B cell (primary cell): Measurements from ENCODE around the gene CFAP53. TPM values are rescaled to one million over a fixed set of nuclear protein-coding genes. Genes with fewer than 3 reads are reported as not detected.

Source experiments
- ATAC-seq: fragments of 200-7000 bp; cut with Tn5 transposase; one replicate; pipeline ENCODE4 v1.10.0; 2021; ENCODE audit warnings: low read depth, mild to moderate bottlenecking, moderate number of reproducible peaks, moderate library complexity
- CTCF ChIA-PET: fragments of 350-600 bp; sonication (Branson Sonifier 250); formaldehyde crosslinking; loops from one replicate; lab custom pipeline; 2021; ENCODE audit warnings: antibody characterized with exemption, inconsistent platforms; lab: Charles Lee
- POLR2A ChIA-PET: fragments of 350-600 bp; sonication (Branson Sonifier 250); formaldehyde crosslinking; loops from one replicate; lab custom pipeline; 2021; ENCODE audit warnings: antibody characterized with exemption; lab: Charles Lee
- DNase-seq: peaks from one replicate; pipeline ENCODE4 v3.0.0; 2013
- H2AFZ ChIP-seq: 2 replicates; pipeline ENCODE4 v1.6.1; 2012; ENCODE audit warnings: mild to moderate bottlenecking, low read depth, low read length; ENCODE audit not compliant: insufficient read depth, poor library complexity, severe bottlenecking
- H3K27ac ChIP-seq, 2 donors: 1 replicate in 1 of 2; 2 replicates in 1 of 2; pipeline ENCODE4 v1.5.1; 2012 to 2013; ENCODE audit warnings: low read length in 2 of 2, mild to moderate bottlenecking in 2 of 2, moderate library complexity in 1 of 2
- H3K27me3 ChIP-seq, 4 experiments: fragments of 200-600 bp in 1 of 4; sonication (generic) in 1 of 4; replicated peaks in 1 of 4; 1 replicate in 2 of 4; 2 replicates in 2 of 4; pipeline versions ENCODE4 v1.6.1 to v1.7.0; 2013 to 2016; ENCODE audit warnings: low read length in 3 of 4, mild to moderate bottlenecking in 2 of 4, mixed read lengths in 1 of 4, moderate library complexity in 1 of 4; ENCODE audit not compliant: insufficient read depth in 4 of 4, control insufficient read depth in 3 of 4; ENCODE audit errors: control extremely low read depth in 1 of 4
- H3K36me3 ChIP-seq, 2 experiments: replicated peaks in 1 of 2; 1 replicate in 1 of 2; 2 replicates in 1 of 2; pipeline versions ENCODE4 v1.6.1 to v1.7.1; 2013; ENCODE audit warnings: low read length in 1 of 2; ENCODE audit not compliant: insufficient read depth in 2 of 2, control insufficient read depth in 1 of 2; ENCODE audit errors: control extremely low read depth in 1 of 2, extremely low read depth in 1 of 2
- H3K4me1 ChIP-seq, 2 donors: fragments of 200-600 bp in 1 of 2; sonication (generic) in 1 of 2; 1 replicate in 1 of 2; 2 replicates in 1 of 2; pipeline versions ENCODE4 v1.5.1 to v1.6.1; 2013 to 2017; ENCODE audit warnings: low read length in 2 of 2; ENCODE audit not compliant: control insufficient read depth in 2 of 2, insufficient read depth in 2 of 2
- H3K4me2 ChIP-seq: replicated peaks from 2 replicates; pipeline ENCODE3; 2012; ENCODE audit warnings: mild to moderate bottlenecking, low read depth, low read length; ENCODE audit not compliant: poor library complexity, severe bottlenecking
- H3K4me3 ChIP-seq, 5 experiments: fragments of 200-600 bp in 1 of 5; sonication (generic) in 1 of 5; 1 replicate in 3 of 5; 2 replicates in 2 of 5; pipeline versions ENCODE4 v1.5.1 to v1.7.0; 2011 to 2016; ENCODE audit warnings: low read length in 4 of 5, mild to moderate bottlenecking in 4 of 5, low read depth in 2 of 5, control low read depth in 1 of 5, moderate library complexity in 1 of 5; ENCODE audit not compliant: insufficient read depth in 1 of 5; ENCODE audit errors: control extremely low read depth in 1 of 5, extremely low read depth in 1 of 5
- H3K79me2 ChIP-seq: fragments of 200-600 bp; sonication (generic); one replicate; pipeline ENCODE4 v1.6.0; 2016; ENCODE audit warnings: low read length; ENCODE audit not compliant: control insufficient read depth, insufficient read depth
- H3K9ac ChIP-seq: fragments of 200-600 bp; sonication (generic); 2 replicates; pipeline ENCODE4 v1.6.1; 2017; ENCODE audit warnings: mild to moderate bottlenecking, low read length, moderate library complexity
- H3K9me3 ChIP-seq, 3 donors: one replicate each; pipeline versions ENCODE4 v1.6.1 to v1.7.1; 2013; ENCODE audit warnings: low read length in 2 of 3; ENCODE audit not compliant: control insufficient read depth in 2 of 3, insufficient read depth in 1 of 3; ENCODE audit errors: control extremely low read depth in 1 of 3
- H4K20me1 ChIP-seq: 2 replicates; pipeline ENCODE4 v1.6.0; 2012; ENCODE audit warnings: mild to moderate bottlenecking, low read length; ENCODE audit not compliant: insufficient read depth, control insufficient read depth, poor library complexity, severe bottlenecking
- H3K27ac Mint-ChIP-seq: one replicate; pipeline ENCODE4 v1.8.0; 2021; ENCODE audit warnings: mixed read lengths
- H3K27me3 Mint-ChIP-seq: one replicate; pipeline ENCODE4 v1.8.0; 2021; ENCODE audit warnings: mixed read lengths
- H3K4me1 Mint-ChIP-seq: one replicate; pipeline ENCODE4 v1.8.0; 2021; ENCODE audit warnings: mixed read lengths
- H3K4me3 Mint-ChIP-seq: one replicate; pipeline ENCODE4 v1.8.0; 2021; ENCODE audit warnings: mixed read lengths
- H3K9me3 Mint-ChIP-seq: one replicate; pipeline ENCODE4 v1.8.0; 2022; ENCODE audit warnings: mixed read lengths; ENCODE audit not compliant: insufficient read depth
- CTCF ChIP-seq: fragments of 200-600 bp; IDR thresholded peaks from one replicate; pipeline ENCODE4 v1.8.0; 2022; ENCODE audit warnings: antibody characterized with exemption, mild to moderate bottlenecking
- EZH2 ChIP-seq: IDR thresholded peaks from 2 replicates; pipeline ENCODE4 v1.6.1; 2012; ENCODE audit warnings: borderline replicate concordance, low read depth, mild to moderate bottlenecking, moderate library complexity, low read length; ENCODE audit not compliant: insufficient read depth, poor library complexity, severe bottlenecking
- WGBS: methylation state at CpG from one replicate; pipeline ENCODE4 v1.1.5; 2013; ENCODE audit warnings: missing lambda C conversion rate; ENCODE audit not compliant: insufficient coverage; 5-methylcytosine and 5-hydroxymethylcytosine counted together
- intact Hi-C: fragments of 100-400 bp; cut with micrococcal nuclease; formaldehyde crosslinking; loops from one replicate; pipeline ENCODE4 v1.10.0; 2022
- polyA plus RNA-seq: library from polyadenylated mRNA; depleted of rRNA; stranded (reverse); fragments of >200 nt; gene quantifications from 2 replicates; pipeline ENCODE4 v1.2.3, GENCODE V29; 2012
- total RNA-seq, 2 donors: library from RNA; stranded (reverse); fragments of 120-200 nt in 1 of 2; gene quantifications; 1 replicate in 1 of 2; 2 replicates in 1 of 2; pipeline versions ENCODE4 v1.2.3 to v1.2.4, GENCODE V29; 2013 to 2022

Gene CFAP53
- total and polyA plus RNA-seq, 2 donors (not counting 1 experiment from before 2014, with no cell fraction given) = 0.04 to 0.79 TPM

- Histone ChIP-seq H3K4me2 (no peak overlapping the region), H3K9me3 (no peaks in the 10 kb centered on the region), H3K9ac (no peak overlapping the region), H3K79me2 (no peaks in the 10 kb centered on the region), H3K4me1 (peaks cover 20 to 24% of the 10 kb centered on the region in 2 donors), H2AFZ (no peak overlapping the region), H4K20me1 (no peaks in the 10 kb centered on the region), H3K4me3 (no peak overlapping the region), H3K27me3 (peaks cover 0 to 20% (median 6%) of the 10 kb centered on the region in 4 experiments), H3K27ac (peak overlapping the region in 1 of 2 donors; percentile 38), H3K36me3 (no peaks in the 10 kb centered on the region)
- DNase-seq = no peak
- peaks cover 50% of the 10 kb centered on the region for H3K27me3 Mint-ChIP-seq
- POLR2A ChIA-PET = no interaction called here
- 95% methylated on average over 4 of the region's 6 CpGs for WGBS
- H3K9me3 Mint-ChIP-seq = no peaks in the 10 kb centered on the region
- CTCF ChIA-PET = no interaction called here
- intact Hi-C loops = no loop called here
- H3K4me3 Mint-ChIP-seq = no peak overlapping the region
- TF ChIP-seq CTCF = no peak
- TF ChIP-seq EZH2 = no peak
- H3K4me1 Mint-ChIP-seq = peaks cover 6% of the 10 kb centered on the region
- H3K27ac Mint-ChIP-seq = no peak overlapping the region
- ATAC-seq = no peak
Observed at GRCh38 chr18:50188652-50189051, 77.6 kb downstream of the CFAP53 start.

- intact Hi-C loops = no loop called here
- Mint-ChIP-seq H3K4me3 (no peak overlapping the region), H3K27ac (no peak overlapping the region), H3K4me1 (peaks cover 2% of the 10 kb centered on the region), H3K9me3 (no peaks in the 10 kb centered on the region), H3K27me3 (peaks cover 53% of the 10 kb centered on the region)
- ChIA-PET CTCF (no interaction called here), POLR2A (no interaction called here)
- Histone ChIP-seq H3K27me3 (peaks cover 0 to 14% (median 2%) of the 10 kb centered on the region in 4 experiments), H3K4me2 (no peak overlapping the region), H3K9me3 (no peaks in the 10 kb centered on the region), H3K27ac (no peak overlapping the region), H2AFZ (no peak overlapping the region), H3K9ac (no peak overlapping the region), H3K36me3 (no peaks in the 10 kb centered on the region), H4K20me1 (no peaks in the 10 kb centered on the region), H3K79me2 (no peaks in the 10 kb centered on the region), H3K4me1 (peaks cover 13 to 16% of the 10 kb centered on the region in 2 donors), H3K4me3 (no peak overlapping the region)
- no peak for ATAC-seq
- no peak for TF ChIP-seq EZH2
- TF ChIP-seq CTCF = no peak
- WGBS = no CpG with 5 or more reads among the region's 3 CpGs
- no peak for DNase-seq
Observed at GRCh38 chr18:50187659-50188058, 78.6 kb downstream of the CFAP53 start.
